ENCODE data around the gene ACOT12. TPM values are rescaled to one million over a fixed set of nuclear protein-coding genes. Genes with fewer than 3 reads are reported as not detected.

Gene ACOT12
- total and polyA plus RNA-seq, 9 of the 15 experiments (the other 6 are each of a cell fraction or from before 2014, with no cell fraction given) = 0.03 TPM; not detected in 8

DNA sequence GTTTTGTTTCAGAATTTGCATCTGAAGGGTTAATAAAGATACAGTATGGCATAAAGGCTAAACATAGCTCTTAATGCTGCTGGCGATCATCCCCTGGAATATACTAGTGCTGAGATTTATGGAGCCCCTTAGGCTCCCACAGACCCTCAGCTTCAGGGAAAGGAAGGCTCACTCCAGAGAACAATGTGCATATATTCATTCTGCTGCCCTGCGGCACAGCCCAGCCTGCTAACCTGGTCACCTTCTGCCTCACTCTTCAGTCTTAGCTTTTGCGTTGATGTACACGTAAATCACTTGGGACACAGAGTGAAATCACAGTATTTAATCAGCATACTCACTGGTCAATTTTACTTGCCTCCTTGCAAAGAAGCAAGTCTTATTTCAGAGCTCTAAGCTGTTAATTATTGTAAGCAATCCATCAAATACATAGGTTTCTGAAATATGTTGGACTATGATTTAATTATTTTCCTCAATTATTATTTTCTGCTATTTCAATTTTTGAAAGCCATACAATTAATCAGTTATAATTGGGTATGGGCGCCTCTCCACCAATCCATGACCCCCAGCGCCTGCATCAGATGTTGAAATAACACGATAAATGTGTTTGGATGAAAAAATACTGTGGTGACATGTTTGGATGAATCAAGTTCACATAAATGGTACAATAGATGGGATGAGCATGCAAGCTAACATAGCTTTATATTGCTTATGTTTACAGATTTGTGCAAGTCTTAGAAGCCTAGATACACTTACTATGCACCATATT is 11.4 kb upstream of the ACOT12 start:
- no TSS peak for BruUV-seq (replicated peaks)
- peaks cover 0 to 3% of the 10 kb centered on the region in 2 experiments; a peak in 1 of 5 replicates for H3K4me1 ChIP-seq (replicated peaks in 1 of 2; ENCODE audit: control insufficient read depth in 2 of 2, insufficient read depth in 2 of 2, low read length in 2 of 2)
- H3K9ac ChIP-seq (ENCODE audit: insufficient read depth in 1 of 2, low read depth in 2 of 2, low read length in 2 of 2) = no peak overlapping the region
- peaks cover 5 to 6% of the 10 kb centered on the region in 2 experiments; a peak in 3 of 5 replicates for H3K27me3 ChIP-seq (ENCODE audit: control insufficient read depth in 2 of 2, insufficient read depth in 2 of 2, low read length in 2 of 2)
- intact Hi-C loops (cut with micrococcal nuclease) = no loop called here
- no peaks in the 10 kb centered on the region for H3K9me3 ChIP-seq (replicated peaks; ENCODE audit: control insufficient read depth, insufficient read depth, low read depth, low read length)
- H3K36me3 ChIP-seq (ENCODE audit: control insufficient read depth, insufficient read depth, low read length) = no peaks in the 10 kb centered on the region
- no peak overlapping the region for H3K4me2 ChIP-seq (ENCODE audit: insufficient read depth, low read length)
- H3K79me2 ChIP-seq (ENCODE audit: control insufficient read depth, insufficient read depth, low read length) = no peaks in the 10 kb centered on the region
- TF ChIP-seq, protein P1, sequence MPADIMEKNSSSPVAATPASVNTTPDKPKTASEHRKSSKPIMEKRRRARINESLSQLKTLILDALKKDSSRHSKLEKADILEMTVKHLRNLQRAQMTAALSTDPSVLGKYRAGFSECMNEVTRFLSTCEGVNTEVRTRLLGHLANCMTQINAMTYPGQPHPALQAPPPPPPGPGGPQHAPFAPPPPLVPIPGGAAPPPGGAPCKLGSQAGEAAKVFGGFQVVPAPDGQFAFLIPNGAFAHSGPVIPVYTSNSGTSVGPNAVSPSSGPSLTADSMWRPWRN (IDR thresholded peaks at IDR 0.05; ENCODE audit: low read depth) = no peak
- TF ChIP-seq, protein P2, sequence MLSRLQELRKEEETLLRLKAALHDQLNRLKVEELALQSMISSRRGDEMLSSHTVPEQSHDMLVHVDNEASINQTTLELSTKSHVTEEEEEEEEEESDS (CRISPR knock-in tag; IDR thresholded peaks at IDR 0.05) = no peak
- TF ChIP-seq SP2 (IDR thresholded peaks at IDR 0.05; ENCODE audit: extremely low read depth, low read depth, low read length, poor library complexity, severe bottlenecking) (no peak), TCF3 (CRISPR knock-in tag; IDR thresholded peaks at IDR 0.05) (no peak), DIDO1 (tag; IDR thresholded peaks at IDR 0.05; ENCODE audit: low read depth) (no peak), TBP (optimal IDR thresholded peaks at IDR 0.05; ENCODE audit: low read depth, low read length) (no peak), MTA2 (IDR thresholded peaks at IDR 0.05; ENCODE audit: low read depth) (no peak), CC2D1A (IDR thresholded peaks at IDR 0.05) (no peak)
- H4K20me1 ChIP-seq (replicated peaks; ENCODE audit: control insufficient read depth, insufficient read depth, low read length) = no peaks in the 10 kb centered on the region
- no peak overlapping the region for H2AFZ ChIP-seq (ENCODE audit: low read depth, low read length)
- no peaks in the 10 kb centered on the region for H3K9me1 ChIP-seq (ENCODE audit: control insufficient read depth, insufficient read depth, low read length)
- POLR2A ChIA-PET = no interaction called here
- WGBS (ENCODE audit: insufficient coverage, low coverage, missing lambda C conversion rate) = 10% methylated on average over 7 of the region's 7 CpGs
- DNase-seq (ENCODE audit: extremely low read depth in 1 of 4, low spot score in 3 of 4) (no peak), FAIRE-seq (no peak), ATAC-seq (no peak)
- no peak overlapping the region for H3K27ac ChIP-seq (ENCODE audit: extremely low read depth, low read depth, low read length)
- CTCF ChIA-PET (ENCODE audit: low intra/inter-chr PET ratio) = no interaction called here
- H3K4me3 ChIP-seq = no peak overlapping the region
- in situ Hi-C loops (cut with MboI) = no loop called here

All from K562 (cell line).